ENCODE data around the gene MAMDC2. TPM values are rescaled to one million over a fixed set of nuclear protein-coding genes. Genes with fewer than 3 reads are reported as not detected.

Gene MAMDC2
- total RNA-seq, 4 donors from 2014 or later, result 4.9 to 9.9 (median 8.7) TPM

- Histone ChIP-seq H3K4me3 (no peak overlapping the region), H3K4me1 (peaks cover 0 to 10% of the 10 kb centered on the region in 2 donors), H3K9me3 (no peaks in the 10 kb centered on the region), H3K27ac (no peak overlapping the region), H3K36me3 (no peaks in the 10 kb centered on the region), H3K27me3 (no peaks in the 10 kb centered on the region)
- intact Hi-C loops (cut with DNase I; ENCODE audit: low total_unique reads), result no loop called here
- TF ChIP-seq, protein P1, sequence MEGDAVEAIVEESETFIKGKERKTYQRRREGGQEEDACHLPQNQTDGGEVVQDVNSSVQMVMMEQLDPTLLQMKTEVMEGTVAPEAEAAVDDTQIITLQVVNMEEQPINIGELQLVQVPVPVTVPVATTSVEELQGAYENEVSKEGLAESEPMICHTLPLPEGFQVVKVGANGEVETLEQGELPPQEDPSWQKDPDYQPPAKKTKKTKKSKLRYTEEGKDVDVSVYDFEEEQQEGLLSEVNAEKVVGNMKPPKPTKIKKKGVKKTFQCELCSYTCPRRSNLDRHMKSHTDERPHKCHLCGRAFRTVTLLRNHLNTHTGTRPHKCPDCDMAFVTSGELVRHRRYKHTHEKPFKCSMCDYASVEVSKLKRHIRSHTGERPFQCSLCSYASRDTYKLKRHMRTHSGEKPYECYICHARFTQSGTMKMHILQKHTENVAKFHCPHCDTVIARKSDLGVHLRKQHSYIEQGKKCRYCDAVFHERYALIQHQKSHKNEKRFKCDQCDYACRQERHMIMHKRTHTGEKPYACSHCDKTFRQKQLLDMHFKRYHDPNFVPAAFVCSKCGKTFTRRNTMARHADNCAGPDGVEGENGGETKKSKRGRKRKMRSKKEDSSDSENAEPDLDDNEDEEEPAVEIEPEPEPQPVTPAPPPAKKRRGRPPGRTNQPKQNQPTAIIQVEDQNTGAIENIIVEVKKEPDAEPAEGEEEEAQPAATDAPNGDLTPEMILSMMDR (IDR thresholded peaks at IDR 0.05 in 4 of 5, conservative IDR thresholded peaks at IDR 0.05 in 1 of 5), result no peak
- TF ChIP-seq POLR2A (IDR thresholded peaks at IDR 0.05), result no peak
- DNase-seq (no peak), ATAC-seq (no peak)
- in situ Hi-C loops (cut with MboI; ENCODE audit: low sequenced_read_pairs in 4 of 4), result loop anchor here in 2 of 4 donors (10.0 to 25.0 kb wide), 2 partner anchors 130 to 133 kb away; no protein-coding TSS in a partner anchor
These were observed 63.9 kb downstream of the MAMDC2 start for GRCh38 chr9:70107558-70107957.

DNA sequence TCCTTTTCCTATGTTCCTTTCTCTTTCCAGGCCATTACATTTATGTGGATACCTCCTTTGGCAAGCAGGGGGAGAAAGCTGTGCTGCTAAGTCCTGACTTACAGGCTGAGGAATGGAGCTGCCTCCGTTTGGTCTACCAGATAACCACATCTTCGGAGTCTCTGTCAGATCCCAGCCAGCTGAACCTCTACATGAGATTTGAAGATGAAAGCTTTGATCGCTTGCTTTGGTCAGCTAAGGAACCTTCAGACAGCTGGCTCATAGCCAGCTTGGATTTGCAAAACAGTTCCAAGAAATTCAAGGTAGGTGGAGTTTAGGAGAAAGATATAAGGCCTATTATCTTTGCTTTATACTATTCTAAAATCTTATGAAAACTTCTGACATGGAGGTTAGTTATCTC lies 64.5 kb downstream of the MAMDC2 start:
- no peak for ATAC-seq
- Histone ChIP-seq H3K27ac (no peak overlapping the region), H3K4me1 (peaks cover 0 to 10% of the 10 kb centered on the region in 2 donors), H3K27me3 (no peaks in the 10 kb centered on the region), H3K36me3 (no peaks in the 10 kb centered on the region), H3K4me3 (no peak overlapping the region), H3K9me3 (no peaks in the 10 kb centered on the region)
- no peak for TF ChIP-seq POLR2A (IDR thresholded peaks at IDR 0.05)
- TF ChIP-seq, protein P1 (IDR thresholded peaks at IDR 0.05 in 4 of 5, conservative IDR thresholded peaks at IDR 0.05 in 1 of 5), result no peak
- in situ Hi-C loops (cut with MboI; ENCODE audit: low sequenced_read_pairs in 4 of 4) (loop anchor here in 2 of 4 donors (10.0 to 25.0 kb wide), 2 partner anchors 129 to 133 kb away; no protein-coding TSS in a partner anchor), intact Hi-C loops (cut with DNase I; ENCODE audit: low total_unique reads) (no loop called here)
- DNase-seq, result no peak

- DNase-seq, result no peak
- TF ChIP-seq, protein P1 (IDR thresholded peaks at IDR 0.05 in 4 of 5, conservative IDR thresholded peaks at IDR 0.05 in 1 of 5), result no peak
- no peak for TF ChIP-seq POLR2A (IDR thresholded peaks at IDR 0.05)
- intact Hi-C loops (cut with DNase I; ENCODE audit: low total_unique reads), result loop anchor here (1.0 kb wide), 1 partner anchor 138 kb away; no protein-coding TSS in a partner anchor
These were observed 66.8 kb downstream of the MAMDC2 start for GRCh38 chr9:70110194-70111041.

GRCh38 chr9:70111042-70111602 lies 67.5 kb downstream of the MAMDC2 start:
- TF ChIP-seq POLR2A (IDR thresholded peaks at IDR 0.05), result no peak
- TF ChIP-seq, protein P1 (IDR thresholded peaks at IDR 0.05 in 4 of 5, conservative IDR thresholded peaks at IDR 0.05 in 1 of 5), result peak; percentile 52 to 82 (median 78)
- intact Hi-C loops (cut with DNase I; ENCODE audit: low total_unique reads), result loop anchor here (1.0 kb wide), 1 partner anchor 139 kb away; no protein-coding TSS in a partner anchor
- no peak overlapping the region for H3K4me3 ChIP-seq
- no peaks in the 10 kb centered on the region for H3K36me3 ChIP-seq
- H3K27ac ChIP-seq, result peak overlapping the region in 1 of 4 donors; percentile 0
- no peaks in the 10 kb centered on the region for H3K27me3 ChIP-seq
- DNase-seq (peak; percentile 57 to 68), ATAC-seq (peak; percentile 74 to 90)
- H3K4me1 ChIP-seq, result peaks cover 0 to 10% of the 10 kb centered on the region in 2 donors
- no peaks in the 10 kb centered on the region for H3K9me3 ChIP-seq
- in situ Hi-C loops (cut with MboI; ENCODE audit: low sequenced_read_pairs in 4 of 4), result loop anchor here in 3 of 4 donors (5.0 to 25.0 kb wide), 3 partner anchors 126 to 146 kb away; no protein-coding TSS in a partner anchor

More at GRCh38 chr9:70110194-70111041, 66.8 kb downstream of the MAMDC2 start:
- Histone ChIP-seq H3K9me3 (no peaks in the 10 kb centered on the region), H3K36me3 (no peaks in the 10 kb centered on the region), H3K27ac (peak overlapping the region in 3 of 4 donors; percentile 0 to 35 (median 2)), H3K4me1 (peaks cover 0 to 10% of the 10 kb centered on the region in 2 donors), H3K4me3 (no peak overlapping the region), H3K27me3 (no peaks in the 10 kb centered on the region)
- no peak for ATAC-seq
- in situ Hi-C loops (cut with MboI; ENCODE audit: low sequenced_read_pairs in 4 of 4), result loop anchor here in 3 of 4 donors (5.0 to 25.0 kb wide), 3 partner anchors 127 to 146 kb away; no protein-coding TSS in a partner anchor

All from gastrocnemius medialis (tissue), 4 donors.